GM12872 (cell line): ENCODE measurements around the gene STK16.

Experiments used
- TF ChIP-seq, protein P1 (sequence below): IDR thresholded peaks from 3 replicates; pipeline ENCODE4 v1.5.1; 2011; ENCODE audit warnings: low read depth, mild to moderate bottlenecking, low read length, moderate library complexity; ENCODE audit not compliant: insufficient read depth

Gene STK16

DNA sequence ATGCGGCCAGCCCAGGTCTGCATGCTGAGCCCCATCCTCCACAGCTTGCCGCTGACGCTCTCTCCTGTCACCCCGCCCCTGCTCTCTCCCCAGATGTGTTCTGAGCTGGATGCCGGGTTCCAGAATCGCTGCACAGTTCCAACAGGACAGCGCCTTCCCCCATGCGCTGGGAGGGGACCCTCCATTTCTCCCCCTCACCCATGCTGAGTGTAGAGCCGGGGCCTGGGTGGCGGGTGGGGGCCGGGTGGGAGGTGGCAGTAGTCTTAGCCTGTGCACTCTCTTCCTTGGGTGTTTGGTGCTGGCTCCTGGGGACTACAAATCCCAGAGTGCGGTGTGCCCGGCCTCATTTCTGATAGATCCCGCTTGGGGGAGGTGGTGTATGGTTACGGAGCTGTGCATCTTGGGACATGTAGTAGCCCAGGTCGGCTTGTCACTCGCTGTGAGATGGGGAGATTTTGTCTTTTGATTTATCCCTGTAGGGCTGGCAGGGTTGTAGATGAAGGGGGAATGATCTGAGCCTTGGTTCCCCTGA is 40.7 kb downstream of the STK16 start:
- TF ChIP-seq, protein P1, sequence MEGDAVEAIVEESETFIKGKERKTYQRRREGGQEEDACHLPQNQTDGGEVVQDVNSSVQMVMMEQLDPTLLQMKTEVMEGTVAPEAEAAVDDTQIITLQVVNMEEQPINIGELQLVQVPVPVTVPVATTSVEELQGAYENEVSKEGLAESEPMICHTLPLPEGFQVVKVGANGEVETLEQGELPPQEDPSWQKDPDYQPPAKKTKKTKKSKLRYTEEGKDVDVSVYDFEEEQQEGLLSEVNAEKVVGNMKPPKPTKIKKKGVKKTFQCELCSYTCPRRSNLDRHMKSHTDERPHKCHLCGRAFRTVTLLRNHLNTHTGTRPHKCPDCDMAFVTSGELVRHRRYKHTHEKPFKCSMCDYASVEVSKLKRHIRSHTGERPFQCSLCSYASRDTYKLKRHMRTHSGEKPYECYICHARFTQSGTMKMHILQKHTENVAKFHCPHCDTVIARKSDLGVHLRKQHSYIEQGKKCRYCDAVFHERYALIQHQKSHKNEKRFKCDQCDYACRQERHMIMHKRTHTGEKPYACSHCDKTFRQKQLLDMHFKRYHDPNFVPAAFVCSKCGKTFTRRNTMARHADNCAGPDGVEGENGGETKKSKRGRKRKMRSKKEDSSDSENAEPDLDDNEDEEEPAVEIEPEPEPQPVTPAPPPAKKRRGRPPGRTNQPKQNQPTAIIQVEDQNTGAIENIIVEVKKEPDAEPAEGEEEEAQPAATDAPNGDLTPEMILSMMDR = no peak

DNA sequence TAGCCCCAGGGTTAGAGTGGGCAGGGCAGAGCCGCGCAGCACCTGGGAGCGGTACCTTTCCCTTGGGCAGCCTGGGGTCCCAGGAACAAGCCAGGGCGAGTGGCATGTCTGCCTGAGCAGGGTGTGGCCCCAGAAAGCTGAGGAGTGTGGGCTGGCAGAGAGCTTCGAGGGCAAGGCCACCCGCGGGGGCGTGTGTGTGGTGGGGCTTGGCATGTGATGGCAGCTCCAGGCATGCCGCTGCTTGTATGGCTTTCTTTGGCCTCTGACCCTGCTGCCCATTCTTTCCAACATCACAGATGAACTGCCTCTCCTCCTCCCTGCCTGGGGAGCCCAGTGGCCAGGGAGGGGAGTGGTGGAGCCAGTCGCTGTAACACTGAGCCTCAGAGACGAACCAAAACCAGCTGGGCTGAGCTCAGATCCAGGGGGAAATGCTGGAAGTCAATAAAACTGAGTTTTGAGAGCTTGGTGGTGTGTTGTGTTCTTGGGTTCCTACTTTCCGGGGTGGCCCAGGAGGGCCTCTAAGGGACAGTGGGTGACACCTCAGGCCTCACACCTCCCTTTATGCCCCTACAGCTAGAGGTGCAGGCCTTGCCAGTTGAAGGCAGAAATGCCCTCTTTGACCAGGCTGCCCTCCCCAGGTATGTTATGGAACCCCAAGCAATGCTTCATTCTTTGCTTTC is 41.3 kb downstream of the STK16 start:
- TF ChIP-seq, protein P1 = no peak

DNA sequence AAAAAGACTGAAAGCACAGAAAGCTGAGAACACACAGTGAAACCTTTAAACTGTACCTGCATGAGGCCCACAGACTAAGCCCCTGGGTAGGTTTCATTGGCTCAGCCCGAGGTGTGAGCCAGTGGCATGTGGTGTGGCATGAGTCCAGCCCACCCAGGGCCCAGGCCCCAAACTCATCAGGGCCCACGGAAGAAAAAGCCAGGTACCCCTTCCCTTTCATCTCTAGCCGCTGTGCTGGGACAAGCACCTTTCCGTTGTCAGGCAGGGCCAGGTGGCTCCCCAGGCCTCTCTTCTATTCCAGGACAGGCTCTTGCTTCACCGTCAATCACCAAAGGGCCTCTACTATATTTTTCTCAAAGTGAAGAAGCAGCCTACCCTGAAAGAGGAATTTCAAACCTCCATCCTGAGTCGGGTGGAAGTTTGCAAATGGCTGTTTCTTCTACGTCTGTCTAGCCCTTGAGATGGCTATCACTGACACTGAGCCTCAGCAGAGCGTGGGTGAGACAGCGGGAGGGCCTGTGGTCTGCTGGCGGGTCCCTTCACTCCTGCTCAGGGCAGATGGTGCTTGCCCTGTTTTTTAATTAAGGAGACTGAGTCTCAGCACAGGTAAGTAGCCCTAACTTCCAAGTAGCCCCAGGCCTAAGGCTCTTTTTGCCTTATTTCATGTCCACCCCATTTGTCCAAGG is 42.4 kb downstream of the STK16 start:
- TF ChIP-seq, protein P1 = no peak

DNA sequence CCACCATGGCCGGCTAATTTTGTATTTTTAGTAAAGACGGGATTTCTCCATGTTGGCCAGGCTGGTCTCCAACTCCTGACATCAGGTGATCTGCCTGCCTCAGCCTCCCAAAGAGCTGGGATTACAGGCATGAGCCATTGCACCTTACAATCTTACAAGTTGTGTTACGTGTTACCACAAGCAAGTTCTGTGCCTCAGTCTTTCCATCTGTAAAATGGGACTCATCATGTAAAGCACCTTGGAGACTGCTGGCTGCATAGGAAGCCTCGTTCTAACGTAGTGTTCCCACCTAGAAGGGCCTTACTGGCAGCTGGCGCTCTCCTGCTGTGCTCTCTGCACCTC is 43.9 kb downstream of the STK16 start:
- TF ChIP-seq, protein P1 = no peak

DNA sequence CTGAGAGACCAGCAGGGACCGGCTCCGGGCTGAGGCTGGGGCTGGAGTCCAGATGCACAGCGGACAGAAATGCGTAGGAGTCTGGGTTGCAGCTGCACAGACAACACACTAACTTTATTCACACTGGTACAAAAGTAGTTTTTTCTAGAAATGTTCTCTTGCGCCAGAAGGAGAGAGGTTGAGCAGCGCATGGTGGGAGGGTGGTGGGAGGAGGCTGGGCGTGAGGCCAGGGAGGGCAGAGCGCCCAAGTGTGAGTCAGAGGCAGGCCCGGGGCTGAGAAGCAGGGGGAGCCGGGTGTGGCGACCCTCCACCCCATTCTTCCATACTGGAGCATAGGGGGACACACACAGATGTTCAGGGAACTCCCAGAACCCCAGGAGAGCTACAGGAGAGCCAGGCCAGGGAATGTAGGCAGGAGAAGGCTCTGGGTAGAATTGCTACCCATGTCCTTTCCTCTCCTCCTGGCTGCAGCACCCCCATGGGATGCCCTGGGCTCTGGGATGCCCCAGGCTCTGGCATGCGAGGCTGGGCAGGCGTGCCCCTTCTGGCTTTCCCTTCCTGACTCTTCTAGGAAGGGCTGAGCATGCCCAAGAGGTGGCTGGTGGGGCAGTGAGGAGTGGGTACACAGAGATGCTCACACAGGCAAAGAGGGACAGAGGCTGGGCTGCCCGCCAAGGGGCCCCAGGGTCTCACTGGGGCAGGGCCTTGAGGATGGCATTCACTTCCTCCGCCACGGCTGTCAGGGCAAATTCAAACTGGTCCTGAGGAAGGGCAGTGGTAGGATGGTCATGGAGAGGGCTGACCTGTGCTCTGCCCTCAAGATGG is 44.5 kb downstream of the STK16 start:
- TF ChIP-seq, protein P1 = no peak

DNA sequence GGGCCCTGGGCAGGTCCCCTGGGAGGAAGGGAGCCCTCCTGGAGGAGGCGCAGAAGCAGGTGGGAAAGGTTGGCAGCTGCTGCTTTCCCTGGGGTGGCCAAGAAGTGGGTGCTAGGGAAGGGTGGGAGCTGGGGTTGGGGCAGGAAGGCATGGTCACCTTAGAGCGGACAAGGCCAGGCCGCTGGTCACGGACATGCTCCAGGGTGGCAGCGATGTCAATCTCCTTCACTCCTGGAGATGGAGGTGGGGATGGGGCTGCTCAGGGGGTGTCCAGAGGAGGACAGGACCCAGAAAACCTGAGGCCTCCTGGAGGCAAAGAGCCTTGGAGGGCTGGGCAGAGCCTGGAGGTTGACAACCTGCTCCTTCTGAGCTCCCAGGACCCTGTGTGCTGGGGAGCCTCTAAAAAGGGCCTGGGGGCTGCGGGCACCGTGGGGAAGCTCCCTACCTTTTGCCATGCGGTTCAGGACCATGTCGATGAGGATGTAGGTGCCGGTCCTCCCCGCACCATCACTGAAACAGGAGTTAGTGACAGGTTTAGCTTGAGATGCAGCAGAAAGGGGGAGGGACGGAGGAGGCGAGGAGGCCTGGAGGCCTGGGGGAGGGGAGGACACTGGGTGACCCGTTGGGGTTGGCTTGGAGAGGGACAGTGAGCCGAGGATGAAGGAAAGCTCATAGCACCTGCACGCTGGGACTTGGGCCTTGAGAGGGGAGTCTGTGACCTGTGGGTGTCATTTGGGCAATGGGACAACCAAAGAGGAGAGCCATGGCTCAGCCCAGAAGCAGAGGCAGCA is 45.3 kb downstream of the STK16 start:
- TF ChIP-seq, protein P1 = no peak
